Prostate gland (tissue), 2 donors: Measurements from ENCODE around the gene FAM107B.

Experiments
- POLR2A ChIP-seq: fragments of 450-650 bp; IDR thresholded peaks from one replicate; pipeline ENCODE4 v1.6.1; 2016; ENCODE audit warnings: antibody characterized with exemption, mild to moderate bottlenecking
- TF ChIP-seq, protein P1 (sequence below), 4 experiments: fragments of 200-600 bp in 2 of 4; fragments of 450-650 bp in 2 of 4; sonication (generic) in 2 of 4; IDR thresholded peaks; 1 replicate in 3 of 4; 2 replicates in 1 of 4; pipeline ENCODE4 v1.5.1; 2016 to 2019; ENCODE audit warnings: antibody characterized with exemption in 4 of 4, mild to moderate bottlenecking in 2 of 4, moderate library complexity in 2 of 4

DNA sequence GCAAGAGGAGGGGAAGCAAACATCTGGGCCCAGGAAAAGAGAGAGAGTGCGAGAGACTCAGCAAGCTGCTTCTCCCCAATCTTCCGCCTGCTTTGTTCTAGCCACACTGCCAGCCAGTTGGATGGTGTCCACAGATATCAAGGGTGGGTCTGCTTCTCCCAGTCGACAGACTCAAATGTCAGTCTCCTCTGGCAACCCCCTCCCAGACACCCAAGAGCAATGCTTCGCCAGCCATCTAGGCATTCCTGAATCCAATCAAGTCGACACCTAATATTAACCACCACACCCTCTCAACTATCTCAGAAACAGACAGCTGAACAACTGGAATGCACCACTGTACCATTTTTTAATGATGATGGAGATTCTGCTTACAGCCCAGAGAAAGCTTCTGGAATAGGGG is 57.1 kb downstream of the FAM107B start:
- TF ChIP-seq, protein P1, sequence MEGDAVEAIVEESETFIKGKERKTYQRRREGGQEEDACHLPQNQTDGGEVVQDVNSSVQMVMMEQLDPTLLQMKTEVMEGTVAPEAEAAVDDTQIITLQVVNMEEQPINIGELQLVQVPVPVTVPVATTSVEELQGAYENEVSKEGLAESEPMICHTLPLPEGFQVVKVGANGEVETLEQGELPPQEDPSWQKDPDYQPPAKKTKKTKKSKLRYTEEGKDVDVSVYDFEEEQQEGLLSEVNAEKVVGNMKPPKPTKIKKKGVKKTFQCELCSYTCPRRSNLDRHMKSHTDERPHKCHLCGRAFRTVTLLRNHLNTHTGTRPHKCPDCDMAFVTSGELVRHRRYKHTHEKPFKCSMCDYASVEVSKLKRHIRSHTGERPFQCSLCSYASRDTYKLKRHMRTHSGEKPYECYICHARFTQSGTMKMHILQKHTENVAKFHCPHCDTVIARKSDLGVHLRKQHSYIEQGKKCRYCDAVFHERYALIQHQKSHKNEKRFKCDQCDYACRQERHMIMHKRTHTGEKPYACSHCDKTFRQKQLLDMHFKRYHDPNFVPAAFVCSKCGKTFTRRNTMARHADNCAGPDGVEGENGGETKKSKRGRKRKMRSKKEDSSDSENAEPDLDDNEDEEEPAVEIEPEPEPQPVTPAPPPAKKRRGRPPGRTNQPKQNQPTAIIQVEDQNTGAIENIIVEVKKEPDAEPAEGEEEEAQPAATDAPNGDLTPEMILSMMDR (IDR thresholded peaks at IDR 0.05), result no peak
- no peak for TF ChIP-seq POLR2A
